HG03571 (cell line): ENCODE results near the gene NTRK3.
"Not testable (repeated sequence)": the region's sequence is repeated elsewhere in the genome, so short reads cannot be mapped to it uniquely, and the experiment has no call there.

Source experiments
- ATAC-seq: cut with Tn5 transposase; IDR thresholded peaks from one replicate; pipeline ENCODE4 v1.9.1; 2021; ENCODE audit not compliant: unreplicated experiment

Gene NTRK3

GRCh38 chr15:88080616-88081015 lies 175.9 kb downstream of the NTRK3 start:
- no peak for ATAC-seq

GRCh38 chr15:88077296-88078020 lies 179.1 kb downstream of the NTRK3 start:
- ATAC-seq, result no peak

- no peak for ATAC-seq
These were observed 180.2 kb downstream of the NTRK3 start for GRCh38 chr15:88076328-88076727.

GRCh38 chr15:88075102-88075501 lies 181.4 kb downstream of the NTRK3 start:
- ATAC-seq, result no peak

GRCh38 chr15:88074386-88074785 lies 182.2 kb downstream of the NTRK3 start:
- ATAC-seq, result no peak

- ATAC-seq, result no peak
These were observed 183.2 kb downstream of the NTRK3 start for GRCh38 chr15:88073391-88073691.

GRCh38 chr15:88072598-88073390 lies 183.7 kb downstream of the NTRK3 start:
- ATAC-seq, result no peak

GRCh38 chr15:88072133-88072532 lies 184.4 kb downstream of the NTRK3 start:
- ATAC-seq, result not testable (repeated sequence)

GRCh38 chr15:88071141-88071540 lies 185.4 kb downstream of the NTRK3 start:
- no peak for ATAC-seq

- no peak for ATAC-seq
These were observed 187.0 kb downstream of the NTRK3 start for GRCh38 chr15:88069561-88069960.

GRCh38 chr15:88067331-88067685 lies 189.2 kb downstream of the NTRK3 start:
- no peak for ATAC-seq

- ATAC-seq, result no peak
These were observed 189.8 kb downstream of the NTRK3 start for GRCh38 chr15:88066636-88067330.

GRCh38 chr15:88061452-88061851 lies 195.1 kb downstream of the NTRK3 start:
- ATAC-seq, result no peak

- no peak for ATAC-seq
These were observed 196.2 kb downstream of the NTRK3 start for GRCh38 chr15:88060383-88060782.

GRCh38 chr15:88057836-88058235 lies 198.7 kb downstream of the NTRK3 start:
- no peak for ATAC-seq

GRCh38 chr15:88049506-88049905 lies 207.0 kb downstream of the NTRK3 start:
- no peak for ATAC-seq

GRCh38 chr15:88048755-88049154 lies 207.8 kb downstream of the NTRK3 start:
- no peak for ATAC-seq

GRCh38 chr15:88048237-88048636 lies 208.3 kb downstream of the NTRK3 start:
- ATAC-seq, result no peak

- no peak for ATAC-seq
These were observed 209.9 kb downstream of the NTRK3 start for GRCh38 chr15:88046576-88047129.

- no peak for ATAC-seq
These were observed 213.1 kb downstream of the NTRK3 start for GRCh38 chr15:88043396-88043795.

GRCh38 chr15:88042047-88042446 lies 214.5 kb downstream of the NTRK3 start:
- ATAC-seq, result no peak

GRCh38 chr15:88040516-88040915 lies 216.0 kb downstream of the NTRK3 start:
- no peak for ATAC-seq
